ENCODE results near the gene LTBP2. TPM values are rescaled to one million over a fixed set of nuclear protein-coding genes. Genes with fewer than 3 reads are reported as not detected.

The LTBP2 gene
- total and polyA plus RNA-seq, 2 of the 13 experiments (the other 11 are each of a cell fraction or from before 2014, with no cell fraction given), result 0.20 to 0.41 TPM

- TF ChIP-seq DRAP1 (CRISPR knock-in tag; IDR thresholded peaks at IDR 0.05) (peak; percentile 70), ZNF564 (CRISPR knock-in tag; IDR thresholded peaks at IDR 0.05) (0 out of 2 replicates have a peak, but pooled peaks have one; percentile 15), ATF7 (IDR thresholded peaks at IDR 0.05) (no peak), ATF7 (CRISPR knock-in tag; IDR thresholded peaks at IDR 0.05) (0 out of 2 replicates have a peak, but pooled peaks have one; percentile 26), ZNF713 (CRISPR knock-in tag; IDR thresholded peaks at IDR 0.05) (no peak), REPIN1 (CRISPR knock-in tag; IDR thresholded peaks at IDR 0.05; ENCODE audit: borderline replicate concordance, low read depth) (peak; percentile 38; the same call in 1 of the 2 replicates), DMTF1 (CRISPR knock-in tag; IDR thresholded peaks at IDR 0.05) (no peak), ZMAT3 (CRISPR knock-in tag; conservative IDR thresholded peaks at IDR 0.05) (0 out of 2 replicates have a peak, but pooled peaks have one; percentile 21), ZSCAN31 (CRISPR knock-in tag; IDR thresholded peaks at IDR 0.05; ENCODE audit: low read depth) (0 out of 2 replicates have a peak, but pooled peaks have one; percentile 36), THAP11 (CRISPR knock-in tag; IDR thresholded peaks at IDR 0.05) (peak; percentile 67), TMF1 (CRISPR knock-in tag; IDR thresholded peaks at IDR 0.05; ENCODE audit: low read depth) (no peak), ZNF383 (CRISPR knock-in tag; IDR thresholded peaks at IDR 0.05; ENCODE audit: borderline replicate concordance) (no peak), ZFY (CRISPR knock-in tag; IDR thresholded peaks at IDR 0.05) (peak; percentile 54), JDP2 (CRISPR knock-in tag; IDR thresholded peaks at IDR 0.05; ENCODE audit: borderline replicate concordance) (no peak), DDIT3 (CRISPR knock-in tag; IDR thresholded peaks at IDR 0.05) (no peak), PHF21A (CRISPR knock-in tag; IDR thresholded peaks at IDR 0.05) (0 out of 2 replicates have a peak, but pooled peaks have one; percentile 26), KAT8 (CRISPR knock-in tag; IDR thresholded peaks at IDR 0.05) (peak; percentile 25; the same call in 1 of the 2 replicates), E2F1 (CRISPR knock-in tag; IDR thresholded peaks at IDR 0.05) (peak; percentile 22; the same call in 1 of the 2 replicates), MAZ (IDR thresholded peaks at IDR 0.05; ENCODE audit: borderline replicate concordance, low read depth, low read length) (peak; percentile 71; the same call in 1 of the 2 replicates), MAZ (CRISPR knock-in tag; IDR thresholded peaks at IDR 0.05; ENCODE audit: low read depth) (peak; percentile 52), ZMYM4 (CRISPR knock-in tag; IDR thresholded peaks at IDR 0.05) (0 out of 2 replicates have a peak, but pooled peaks have one; percentile 50), LBX2 (CRISPR knock-in tag; IDR thresholded peaks at IDR 0.05; ENCODE audit: borderline replicate concordance) (peak; percentile 68; the same call in 1 of the 2 replicates), KDM5A (IDR thresholded peaks at IDR 0.05; ENCODE audit: borderline replicate concordance, low read length) (peak; percentile 58; the same call in 1 of the 2 replicates), POLR2AphosphoS5 (IDR thresholded peaks at IDR 0.05; ENCODE audit: low read depth, low read length) (peak; percentile 83), SAP130 (CRISPR knock-in tag; IDR thresholded peaks at IDR 0.05; ENCODE audit: low read depth) (peak; percentile 30; the same call in 1 of the 2 replicates), ZNF850 (CRISPR knock-in tag; conservative IDR thresholded peaks at IDR 0.05) (peak; percentile 77; the same call in 1 of the 2 replicates)
These were observed 118.4 kb downstream of the LTBP2 start, which contains the start of gene ISCA2 (continued) for GRCh38 chr14:74493343-74494261.

All from HepG2 (cell line).